ENCODE results near the gene OSBPL3.
A peak's percentile ranks its signal among the peaks of the same experiment; 100 is the strongest.

- TF ChIP-seq POLR2AphosphoS5 (IDR thresholded peaks at IDR 0.05) (no peak), CTCF (IDR thresholded peaks at IDR 0.05) (peak in 1 of 4 experiments; percentile 18), POLR2A (IDR thresholded peaks at IDR 0.05) (peak in 1 of 2 donors; percentile 18), EP300 (IDR thresholded peaks at IDR 0.05) (no peak)
Observed at GRCh38 chr7:24757353-24758275, 222.4 kb downstream of the OSBPL3 start, which contains the start of gene GSDME.

All from gastroesophageal sphincter (tissue), 3 donors.